IMR-90 (cell line): Measurements from ENCODE around the gene HTR5A. TPM values are rescaled to one million over a fixed set of nuclear protein-coding genes. Genes with fewer than 3 reads are reported as not detected.

Experiments
- ATAC-seq: fragments of 200-7000 bp; cut with Tn5 transposase; 2 replicates; pipeline ENCODE4 v1.9.1; 2020; ENCODE audit warnings: low read depth, mild to moderate bottlenecking, moderate library complexity
- BruUV-seq: library from RNA; stranded (reverse); fragments of 400-500 nt; replicated peaks from 2 replicates; lab custom pipeline; 2021; lab: Mats Ljungman, UMichigan
- CTCF ChIA-PET: fragments of 300-600 bp; formaldehyde crosslinking; extraction: SDS; loops from one replicate; lab custom pipeline; 2021; ENCODE audit warnings: antibody characterized with exemption; lab: Yijun Ruan, JAX
- POLR2A ChIA-PET: fragments of 300-600 bp; sonication (Branson Sonifier 250); formaldehyde crosslinking; loops from one replicate; lab custom pipeline; 2022; ENCODE audit warnings: antibody characterized with exemption; ENCODE audit not compliant: unreplicated experiment; lab: Charles Lee
- DNase-seq: peaks from one replicate; pipeline ENCODE4 v3.0.0; 2013
- H2AFZ ChIP-seq: replicated peaks from 2 replicates; pipeline ENCODE3; 2013; ENCODE audit warnings: low read length, mild to moderate bottlenecking; ENCODE audit not compliant: poor library complexity
- H2AK5ac ChIP-seq: 2 replicates; pipeline ENCODE4 v1.6.1; 2013; ENCODE audit warnings: low read depth, low read length, inconsistent platforms
- H2AK9ac ChIP-seq: replicated peaks from 2 replicates; pipeline ENCODE3; 2013; ENCODE audit warnings: mild to moderate bottlenecking, low read depth, low read length, moderate library complexity; ENCODE audit not compliant: poor library complexity
- H2BK120ac ChIP-seq: 2 replicates; pipeline ENCODE4 v1.6.1; 2013; ENCODE audit warnings: low read depth, low read length, inconsistent platforms
- H2BK15ac ChIP-seq: 3 replicates; pipeline ENCODE4 v1.6.1; 2013; ENCODE audit warnings: low read depth, low read length, inconsistent platforms
- H2BK20ac ChIP-seq: 2 replicates; pipeline ENCODE4 v1.6.1; 2013; ENCODE audit warnings: low read depth, mild to moderate bottlenecking, inconsistent platforms, low read length, moderate library complexity
- H2BK5ac ChIP-seq: 2 replicates; pipeline ENCODE4 v1.6.1; 2013; ENCODE audit warnings: mild to moderate bottlenecking, low read depth, low read length, inconsistent platforms; ENCODE audit not compliant: poor library complexity, severe bottlenecking
- H3K14ac ChIP-seq: replicated peaks from 2 replicates; pipeline ENCODE4 v1.6.1; 2013; ENCODE audit warnings: low read depth, low read length, inconsistent platforms
- H3K18ac ChIP-seq: 2 replicates; pipeline ENCODE4 v1.6.1; 2013; ENCODE audit warnings: low read depth, low read length, control low read depth
- H3K23ac ChIP-seq: 2 replicates; pipeline ENCODE4 v1.6.1; 2013; ENCODE audit warnings: low read depth, low read length, inconsistent platforms
- H3K27ac ChIP-seq: 2 replicates; pipeline ENCODE4 v1.5.1; 2013; ENCODE audit warnings: mild to moderate bottlenecking, control low read depth, low read length; ENCODE audit not compliant: insufficient read depth
- H3K27me3 ChIP-seq: 2 replicates; pipeline ENCODE4 v1.6.1; 2013; ENCODE audit warnings: low read length; ENCODE audit not compliant: control insufficient read depth, insufficient read depth
- H3K36me3 ChIP-seq: 2 replicates; pipeline ENCODE4 v1.6.1; 2013; ENCODE audit warnings: low read length, mixed read lengths; ENCODE audit not compliant: control insufficient read depth, insufficient read depth
- H3K4ac ChIP-seq: 2 replicates; pipeline ENCODE4 v1.6.1; 2013; ENCODE audit warnings: low read depth, low read length, inconsistent platforms
- H3K4me1 ChIP-seq: 2 replicates; pipeline ENCODE4 v1.6.1; 2013; ENCODE audit warnings: low read length, mixed read lengths; ENCODE audit not compliant: control insufficient read depth, insufficient read depth
- H3K4me2 ChIP-seq: 2 replicates; pipeline ENCODE4 v1.6.1; 2013; ENCODE audit warnings: low read depth, mild to moderate bottlenecking, control low read depth, low read length, moderate library complexity
- H3K4me3 ChIP-seq: 2 replicates; pipeline ENCODE4 v1.5.1; 2013; ENCODE audit warnings: low read depth, mild to moderate bottlenecking, control low read depth, low read length, moderate library complexity; ENCODE audit not compliant: insufficient read depth
- H3K56ac ChIP-seq: 2 replicates; pipeline ENCODE4 v1.6.1; 2013; ENCODE audit warnings: low read length, inconsistent platforms; ENCODE audit not compliant: insufficient read depth; ENCODE audit errors: extremely low read depth
- H3K79me1 ChIP-seq, 2 experiments: 2 replicates each; pipeline ENCODE4 v1.6.1; 2013; ENCODE audit warnings: low read length in 2 of 2, inconsistent platforms in 1 of 2, low read depth in 1 of 2
- H3K9ac ChIP-seq: 2 replicates; pipeline ENCODE4 v1.6.1; 2013; ENCODE audit warnings: low read depth, low read length, control low read depth
- H3K9me1 ChIP-seq: 2 replicates; pipeline ENCODE4 v1.6.1; 2013; ENCODE audit warnings: low read length, inconsistent platforms; ENCODE audit not compliant: insufficient read depth
- H3K9me3 ChIP-seq: 2 replicates; pipeline ENCODE4 v1.6.1; 2013; ENCODE audit warnings: low read length; ENCODE audit not compliant: control insufficient read depth, insufficient read depth
- H4K20me1 ChIP-seq: 2 replicates; pipeline ENCODE4 v1.6.1; 2013; ENCODE audit warnings: low read length, inconsistent platforms; ENCODE audit not compliant: insufficient read depth
- H4K5ac ChIP-seq: 2 replicates; pipeline ENCODE4 v1.6.1; 2013; ENCODE audit warnings: mild to moderate bottlenecking, low read depth, low read length, control low read depth
- H4K8ac ChIP-seq, 2 experiments: 2 replicates each; pipeline ENCODE4 v1.6.1; 2013; ENCODE audit warnings: low read depth in 2 of 2, low read length in 2 of 2, control low read depth in 1 of 2, inconsistent platforms in 1 of 2
- H4K91ac ChIP-seq: 2 replicates; pipeline ENCODE4 v1.6.1; 2013; ENCODE audit warnings: low read depth, low read length, inconsistent platforms; ENCODE audit not compliant: insufficient read depth
- CHD1 ChIP-seq: IDR thresholded peaks from 2 replicates; pipeline ENCODE4 v1.6.1; 2012; ENCODE audit warnings: low read depth, low read length, improper control_type of control experiment
- FOS ChIP-seq: fragments of 150-350 bp; IDR thresholded peaks from 2 replicates; pipeline ENCODE4 v1.6.1; 2016; ENCODE audit warnings: low read depth, low read length
- MAFK ChIP-seq: IDR thresholded peaks from 2 replicates; pipeline ENCODE4 v1.6.1; 2012; ENCODE audit warnings: low read depth, low read length, improper control_type of control experiment
- MAZ ChIP-seq: IDR thresholded peaks from 2 replicates; pipeline ENCODE4 v1.6.1; 2012; ENCODE audit warnings: low read depth, mild to moderate bottlenecking, low read length, improper control_type of control experiment, moderate library complexity, borderline replicate concordance
- MXI1 ChIP-seq: IDR thresholded peaks from 2 replicates; pipeline ENCODE4 v1.6.1; 2012; ENCODE audit warnings: low read depth, mild to moderate bottlenecking, low read length, moderate library complexity, borderline replicate concordance
- SMC3 ChIP-seq: fragments of 150-350 bp; IDR thresholded peaks from 2 replicates; pipeline ENCODE4 v1.6.1; 2016; ENCODE audit warnings: low read depth, mild to moderate bottlenecking, antibody characterized with exemption, low read length, moderate library complexity
- USF2 ChIP-seq: fragments of 150-350 bp; IDR thresholded peaks from 2 replicates; pipeline ENCODE4 v1.6.1; 2017; ENCODE audit warnings: mild to moderate bottlenecking, antibody characterized with exemption, low read length, low read depth
- WGBS, 2 experiments: methylation state at CpG; one replicate each; pipeline versions ENCODE4 v1.1.5 to v1.1.7; 2013; ENCODE audit warnings: missing lambda C conversion rate in 2 of 2; ENCODE audit not compliant: insufficient read length in 1 of 2; ENCODE audit errors: extremely low coverage in 2 of 2; 5-methylcytosine and 5-hydroxymethylcytosine counted together
- dilution Hi-C: fragments of 300-500 bp; cut with HindIII; formaldehyde crosslinking; loops from one replicate; pipeline ENCODE4 v1.14.3; 2018; ENCODE audit warnings: low sequenced_read_pairs; ENCODE audit not compliant: unreplicated experiment
- in situ Hi-C: fragments of 300-500 bp; cut with MboI; formaldehyde crosslinking; loops from 3 replicates; pipeline ENCODE4 v1.14.3; 2019; ENCODE audit warnings: low sequenced_read_pairs, inconsistent platforms, mixed read lengths
- intact Hi-C: fragments of 100-400 bp; cut with micrococcal nuclease; formaldehyde crosslinking; loops from 2 replicates; pipeline ENCODE4 v1.10.0; 2022
- polyA plus RNA-seq, 3 experiments: library from polyadenylated mRNA; depleted of rRNA; stranded (reverse); fragments of >200 nt; gene quantifications; 2 replicates each; pipeline ENCODE4 v1.2.3, GENCODE V29; 2012; ENCODE audit warnings: low replicate concordance in 1 of 3
- total RNA-seq: library from RNA; depleted of rRNA; stranded (reverse); fragments of >200 nt; gene quantifications from 2 replicates; pipeline ENCODE4 v1.2.3, GENCODE V29; 2012

The HTR5A gene
- total and polyA plus RNA-seq, 2 of the 4 experiments (the other 2 are of a cell fraction) = not detected

- ChIA-PET POLR2A (no interaction called here), CTCF (interaction anchor here (0.5 kb wide), 1 partner anchor 196 kb away, joined by 4 read pairs; no protein-coding TSS in a partner anchor)
- H4K20me1 ChIP-seq = no peaks in the 10 kb centered on the region
- no peak for TF ChIP-seq MXI1
- no peak for TF ChIP-seq CHD1
- no peak for TF ChIP-seq USF2
- TF ChIP-seq FOS = no peak
- no peak for TF ChIP-seq SMC3
- TF ChIP-seq MAZ = no peak
- TF ChIP-seq MAFK = no peak
- no TSS peak for BruUV-seq
- H3K56ac ChIP-seq = no peak overlapping the region
- WGBS, 2 experiments = no CpG with 5 or more reads among the region's 4 CpGs
- no peaks in the 10 kb centered on the region for H3K9me1 ChIP-seq
- no peak overlapping the region for H3K9ac ChIP-seq
- no peak overlapping the region for H2BK15ac ChIP-seq
- no peak overlapping the region for H2AFZ ChIP-seq
- H4K5ac ChIP-seq = no peak overlapping the region
- H3K4me1 ChIP-seq = no peaks in the 10 kb centered on the region
- H3K27ac ChIP-seq = no peak overlapping the region
- no peaks in the 10 kb centered on the region for H3K36me3 ChIP-seq
- H4K91ac ChIP-seq = no peak overlapping the region
- no peak overlapping the region for H2BK120ac ChIP-seq
- no peak overlapping the region for H4K8ac ChIP-seq
- no peak overlapping the region for H2BK20ac ChIP-seq
- dilution Hi-C loops = no loop called here
- H3K79me1 ChIP-seq = no peaks in the 10 kb centered on the region
- no peak overlapping the region for H2BK5ac ChIP-seq
- H3K4me3 ChIP-seq = no peak overlapping the region
- ATAC-seq (no peak), DNase-seq (no peak)
- no peaks in the 10 kb centered on the region for H3K9me3 ChIP-seq
- H2AK5ac ChIP-seq = no peak overlapping the region
- H3K23ac ChIP-seq = no peak overlapping the region
- no peak overlapping the region for H2AK9ac ChIP-seq
- H3K18ac ChIP-seq = no peak overlapping the region
- intact Hi-C loops = no loop called here
- no peak overlapping the region for H3K14ac ChIP-seq
- H3K27me3 ChIP-seq = no peaks in the 10 kb centered on the region
- no peak overlapping the region for H3K4me2 ChIP-seq
- in situ Hi-C loops = no loop called here
- H3K4ac ChIP-seq = no peak overlapping the region
Observed at GRCh38 chr7:155043756-155044155, 26.4 kb upstream of the HTR5A start.
